Ovary (tissue), 3 donors: ENCODE results near the gene ATM.

Experiments used
- CTCF ChIP-seq, 3 donors: fragments of 450-650 bp in 2 of 3; fragments of 200-600 bp in 1 of 3; IDR thresholded peaks; one replicate each; pipeline versions ENCODE4 v1.5.1 to v1.8.0; 2016 to 2022; ENCODE audit warnings: antibody characterized with exemption in 3 of 3, mild to moderate bottlenecking in 1 of 3
- POLR2A ChIP-seq: fragments of 450-650 bp; IDR thresholded peaks from one replicate; pipeline ENCODE4 v1.6.1; 2017; ENCODE audit warnings: antibody characterized with exemption, mild to moderate bottlenecking, moderate library complexity
- donor health status: DM: no; HTN: no; CAD: no.

GRCh38 chr11:108218455-108218854 is 4.4 kb upstream of the ATM start:
- TF ChIP-seq POLR2A (no peak), CTCF (IDR thresholded peaks at IDR 0.05) (no peak)
